ENCODE data around the gene GABRE. TPM values are rescaled to one million over a fixed set of nuclear protein-coding genes. Genes with fewer than 3 reads are reported as not detected.

The GABRE gene, protein sequence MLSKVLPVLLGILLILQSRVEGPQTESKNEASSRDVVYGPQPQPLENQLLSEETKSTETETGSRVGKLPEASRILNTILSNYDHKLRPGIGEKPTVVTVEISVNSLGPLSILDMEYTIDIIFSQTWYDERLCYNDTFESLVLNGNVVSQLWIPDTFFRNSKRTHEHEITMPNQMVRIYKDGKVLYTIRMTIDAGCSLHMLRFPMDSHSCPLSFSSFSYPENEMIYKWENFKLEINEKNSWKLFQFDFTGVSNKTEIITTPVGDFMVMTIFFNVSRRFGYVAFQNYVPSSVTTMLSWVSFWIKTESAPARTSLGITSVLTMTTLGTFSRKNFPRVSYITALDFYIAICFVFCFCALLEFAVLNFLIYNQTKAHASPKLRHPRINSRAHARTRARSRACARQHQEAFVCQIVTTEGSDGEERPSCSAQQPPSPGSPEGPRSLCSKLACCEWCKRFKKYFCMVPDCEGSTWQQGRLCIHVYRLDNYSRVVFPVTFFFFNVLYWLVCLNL
- 0.94 TPM for total RNA-seq

DNA sequence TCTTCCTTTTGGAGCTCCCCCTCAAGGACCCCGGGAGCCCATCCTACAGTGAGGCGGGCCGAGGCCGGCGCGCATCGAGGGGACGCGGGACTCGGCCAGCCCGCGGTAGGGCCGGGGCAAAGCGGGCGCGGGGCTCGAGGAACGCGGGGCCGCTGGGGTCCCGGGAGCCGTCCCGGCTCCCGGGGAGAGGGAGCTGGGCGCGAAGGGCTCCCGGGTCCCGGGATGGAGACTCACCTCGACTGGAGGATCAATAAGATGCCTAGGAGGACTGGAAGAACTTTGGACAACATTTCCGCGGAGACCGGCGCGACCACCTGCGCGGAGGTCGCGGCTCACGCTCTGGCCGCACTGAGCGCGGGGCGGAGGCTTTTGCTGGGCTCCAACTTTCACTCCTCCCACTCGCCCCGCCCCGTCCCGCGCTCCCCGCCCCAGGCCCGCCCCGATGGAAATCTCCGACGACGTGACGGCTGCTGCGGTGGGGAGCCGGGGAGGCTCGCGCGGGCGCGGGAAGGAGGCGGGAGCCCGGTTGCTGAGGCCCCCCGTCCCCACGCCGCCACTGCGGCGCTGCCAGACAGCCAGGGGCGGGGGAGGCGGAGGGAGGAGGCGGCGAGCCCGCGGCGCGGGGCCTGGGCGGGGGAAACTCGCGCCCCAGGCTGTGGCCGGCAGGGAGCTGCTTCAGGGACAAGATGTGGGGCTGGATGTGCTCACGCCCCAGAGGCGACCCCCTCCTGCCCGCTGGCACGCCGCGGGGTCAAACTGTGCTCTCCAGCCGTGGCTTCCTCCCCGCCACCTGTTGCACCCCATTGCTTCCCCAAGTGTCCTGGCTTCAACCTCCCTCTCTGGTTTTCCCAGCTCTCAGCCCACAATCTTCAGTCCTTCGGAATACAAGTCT is at the start of gene GABRE:
GABRE (minus strand) TSS at position 341 of the 892 bp plus-strand sequence; CDS start at position 290, 51 bp downstream.
- no peak for DNase-seq

DNA sequence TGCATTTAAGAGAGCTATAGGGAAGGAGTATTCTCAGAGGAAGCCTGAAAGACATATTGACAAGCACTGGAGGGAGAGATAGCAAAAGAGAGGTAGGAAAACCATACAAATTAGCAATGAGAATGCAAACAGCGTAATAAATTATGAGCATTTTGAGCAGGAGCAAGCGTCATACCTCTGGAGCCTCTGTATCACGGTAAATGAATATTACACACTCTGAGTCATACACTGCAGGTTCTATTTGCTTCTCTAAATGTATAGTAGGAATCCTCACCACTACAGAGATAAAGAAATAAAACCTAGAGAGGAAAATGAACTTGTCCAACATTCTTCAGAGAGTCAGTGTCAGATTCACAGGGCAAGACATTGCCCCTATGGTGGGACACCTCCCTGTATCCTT is 46.4 kb upstream of the GABRE start:
- DNase-seq: no peak

DNA sequence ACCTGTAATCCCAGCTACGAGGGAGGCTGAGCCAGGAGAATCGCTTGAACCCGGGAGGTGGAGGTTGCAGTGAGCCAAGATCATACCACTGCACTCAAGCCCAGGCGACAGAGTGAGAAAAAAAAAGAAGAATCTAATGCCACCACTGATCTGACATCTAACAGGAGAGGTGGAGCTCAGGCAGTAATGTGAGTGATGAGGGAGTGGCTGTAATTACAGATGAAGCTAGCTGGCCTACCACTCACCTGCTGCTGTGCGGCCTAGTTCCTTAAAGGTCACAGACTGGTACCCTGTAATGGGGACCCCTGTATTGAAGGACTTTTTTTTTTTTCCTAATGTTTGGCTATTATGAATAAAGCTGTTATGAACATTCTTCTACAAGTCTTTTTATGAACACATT is 25.3 kb upstream of the GABRE start:
- no peak for DNase-seq

DNA sequence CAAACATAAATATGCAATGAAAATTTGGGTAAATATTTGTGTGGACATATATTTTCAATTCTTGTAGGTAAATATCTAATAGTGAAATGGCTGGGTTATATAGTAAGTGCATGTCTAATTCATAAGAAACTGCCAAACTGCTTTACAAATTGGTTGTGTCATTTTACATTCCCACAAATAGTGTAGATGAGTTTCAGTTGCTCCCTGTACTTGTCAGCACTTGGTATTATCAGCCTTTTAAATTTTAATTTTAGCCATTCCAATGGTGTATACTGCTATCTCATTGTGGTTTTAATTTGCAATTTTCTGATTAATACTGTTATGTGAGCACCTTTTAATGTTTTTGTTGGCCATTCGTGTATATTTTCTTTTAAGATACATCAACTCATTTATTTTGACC is 23.1 kb upstream of the GABRE start:
- DNase-seq: no peak

DNA sequence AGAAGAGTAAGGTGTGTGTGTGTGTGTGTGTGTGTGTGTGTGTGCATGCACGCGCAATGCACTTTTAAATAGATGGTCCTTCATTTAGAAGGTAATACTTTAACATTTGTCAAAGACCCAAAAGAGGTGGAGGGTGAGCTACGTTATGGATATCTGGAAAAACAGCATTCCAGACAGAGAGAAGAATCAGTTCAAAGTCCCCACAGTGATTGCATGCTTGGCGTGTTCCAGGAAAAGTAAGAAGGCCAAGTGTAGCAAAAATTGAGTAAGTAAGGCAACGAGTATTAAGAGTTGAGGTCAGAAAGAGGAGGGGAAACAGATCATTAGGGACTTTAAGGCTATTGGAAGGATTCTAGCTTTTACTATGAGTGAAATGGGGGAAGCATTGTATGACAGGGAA is 21.9 kb upstream of the GABRE start:
- DNase-seq: no peak

DNA sequence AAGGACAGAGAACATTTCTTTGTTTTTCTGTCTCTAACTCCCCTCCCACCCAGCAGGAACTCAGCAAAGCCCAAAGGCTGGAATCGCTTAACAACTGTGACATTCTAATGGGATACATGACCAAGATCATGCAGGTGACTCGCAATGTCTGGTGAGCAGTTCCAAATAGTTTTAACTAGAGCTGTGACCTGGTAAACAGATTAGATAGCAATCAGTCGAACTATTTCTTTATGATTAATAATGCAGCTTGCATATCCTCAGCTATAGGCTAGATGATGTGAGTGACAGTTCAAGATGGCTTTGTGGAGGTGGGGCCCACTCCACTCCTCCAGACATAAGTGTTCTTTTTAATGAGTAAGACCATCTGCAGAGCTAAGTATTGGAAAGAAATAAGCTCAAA is 20.0 kb upstream of the GABRE start:
- DNase-seq: no peak

DNA sequence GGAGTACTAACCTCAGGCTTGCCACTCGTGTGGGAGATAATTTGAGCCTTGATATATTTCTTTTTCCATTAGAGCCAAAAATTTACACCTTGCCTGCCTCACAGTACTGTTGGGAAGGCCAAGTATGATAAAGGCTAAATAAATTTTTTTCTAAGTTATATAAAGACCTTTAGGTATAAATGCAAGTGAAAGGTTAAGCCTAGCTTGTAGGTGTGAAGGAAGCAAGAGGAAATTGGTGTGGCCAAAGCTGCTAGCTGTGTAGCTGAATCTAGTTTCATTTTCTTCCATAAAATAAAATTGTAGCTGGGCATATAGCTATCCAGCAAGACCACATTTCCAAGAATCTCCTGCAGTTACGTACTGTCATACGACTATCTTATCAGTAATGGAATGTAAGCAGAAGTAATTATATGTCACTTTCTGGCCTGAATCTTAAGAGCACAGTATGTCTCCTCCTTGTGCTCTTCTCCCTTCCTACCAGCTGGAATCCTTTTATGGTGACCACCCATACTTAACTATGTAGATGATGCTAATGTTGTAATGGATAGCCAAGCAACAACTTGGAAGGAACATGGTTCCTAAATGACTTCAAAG is 14.3 kb upstream of the GABRE start:
- DNase-seq: no peak

DNA sequence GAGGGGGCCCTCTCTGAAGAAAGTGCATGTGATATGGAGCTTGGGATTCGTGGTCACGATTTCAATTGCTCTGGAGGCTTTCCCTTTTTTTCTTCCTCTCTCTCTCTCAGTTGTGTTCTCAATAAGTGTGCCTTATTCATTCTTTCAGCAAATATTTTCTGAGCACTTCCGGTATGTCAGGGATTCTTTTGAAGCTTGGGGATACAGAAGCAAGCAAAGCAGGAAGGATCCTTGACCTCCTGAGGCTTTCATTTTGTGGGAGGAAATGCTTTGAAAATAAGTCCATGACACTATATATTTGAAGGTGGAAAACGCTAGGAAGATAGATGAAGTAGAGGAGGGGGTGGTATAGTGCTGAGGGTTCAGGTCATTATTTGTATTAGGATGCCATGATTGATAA is 12.6 kb upstream of the GABRE start:
- DNase-seq: no peak

DNA sequence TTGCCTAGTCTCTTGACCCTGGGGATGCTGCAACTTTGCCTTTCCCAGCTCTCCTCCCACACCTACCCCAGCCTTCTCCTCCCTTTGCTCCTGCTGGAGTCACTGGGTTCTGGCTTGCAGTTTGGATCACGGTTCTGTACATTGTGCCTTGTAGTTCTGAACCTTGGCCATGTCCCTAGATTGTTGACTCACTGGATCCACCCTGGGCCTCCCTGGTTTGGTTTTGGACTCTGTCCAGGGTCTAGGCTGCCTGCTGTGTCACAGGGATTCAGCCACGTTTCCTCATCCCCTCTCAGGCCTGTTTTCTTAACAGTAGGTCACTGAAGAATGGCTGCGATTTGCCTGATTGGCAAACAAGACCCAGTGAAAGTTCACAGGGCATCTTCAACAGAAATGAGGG is 11.5 kb upstream of the GABRE start:
- no peak for DNase-seq

DNA sequence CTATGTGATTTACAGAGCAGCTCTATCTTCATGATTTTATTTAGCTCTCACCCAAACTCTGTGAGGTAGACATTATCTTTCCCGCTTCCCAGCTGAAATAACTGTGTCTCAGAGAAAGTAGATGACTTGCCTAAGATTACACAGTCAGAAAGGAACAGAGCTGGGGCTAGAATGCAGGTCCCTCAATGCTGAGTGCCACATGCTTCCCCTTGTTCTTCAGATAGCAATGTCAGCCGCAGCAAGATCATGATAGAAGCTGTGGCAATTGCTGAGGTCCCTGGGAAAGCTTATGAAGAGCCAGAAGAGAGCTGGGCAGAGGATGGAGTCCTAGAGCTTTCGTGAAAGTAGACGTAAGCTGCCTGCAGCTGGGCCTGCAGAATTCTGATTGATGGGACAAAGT is 11.1 kb upstream of the GABRE start:
- no peak for DNase-seq

DNA sequence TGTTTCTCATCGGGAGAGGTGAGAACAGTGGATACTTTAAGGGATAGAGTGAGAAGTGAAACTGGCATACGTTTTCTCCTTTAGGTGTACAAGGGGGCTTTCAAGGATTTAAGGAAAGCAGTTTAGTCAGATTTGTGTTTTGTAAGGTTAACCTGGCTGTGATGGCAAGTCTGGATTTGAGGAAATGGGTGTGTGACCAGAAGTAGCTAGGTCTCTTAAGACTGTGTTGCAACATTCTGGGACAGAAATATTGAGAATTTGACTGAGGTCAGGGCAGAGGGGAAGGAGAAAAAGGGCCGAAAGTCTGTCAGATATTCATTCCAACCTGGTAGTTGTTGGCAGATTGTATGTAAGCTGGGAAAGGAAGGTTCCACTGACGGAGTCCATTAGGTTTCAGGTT is 10.4 kb upstream of the GABRE start:
- DNase-seq: no peak

DNA sequence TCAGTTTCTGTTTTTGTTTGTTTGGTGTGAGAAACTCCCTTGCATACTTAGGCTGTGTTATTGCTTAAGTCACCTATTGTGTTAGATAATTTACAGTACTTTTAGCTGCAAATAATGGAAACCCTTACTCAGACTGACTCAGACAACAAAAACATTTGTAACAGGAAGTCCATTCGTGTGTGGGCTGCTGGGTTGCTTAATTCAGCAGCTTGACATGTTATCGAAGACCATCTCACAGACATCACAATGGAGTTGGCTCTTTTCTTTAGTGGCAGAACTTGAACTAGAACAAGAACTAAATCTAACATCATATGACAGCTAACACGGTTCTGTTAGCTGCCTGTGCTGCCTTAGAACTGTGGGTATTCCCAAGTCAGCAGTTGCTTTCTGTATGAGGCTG is 9.9 kb upstream of the GABRE start:
- no peak for DNase-seq

DNA sequence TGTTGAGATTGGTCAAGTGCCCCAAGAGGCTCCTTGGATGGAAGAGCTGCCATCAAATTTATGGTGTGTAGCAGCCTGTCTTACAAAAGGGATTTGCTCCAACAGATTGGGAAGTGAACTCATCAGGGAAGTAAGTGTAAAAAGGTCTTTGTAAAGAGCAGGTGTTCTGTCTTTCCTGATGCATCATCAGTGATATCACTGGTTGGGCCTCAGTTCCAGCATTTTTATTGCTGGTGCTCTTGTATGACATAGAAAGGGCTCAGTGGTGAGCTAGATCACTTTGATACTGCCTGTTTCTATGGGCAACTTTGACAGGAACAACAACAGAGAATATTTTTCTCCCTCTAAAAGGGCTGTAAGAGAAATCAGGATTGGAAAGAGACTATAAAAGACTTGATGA is 8.7 kb upstream of the GABRE start:
- DNase-seq: no peak

DNA sequence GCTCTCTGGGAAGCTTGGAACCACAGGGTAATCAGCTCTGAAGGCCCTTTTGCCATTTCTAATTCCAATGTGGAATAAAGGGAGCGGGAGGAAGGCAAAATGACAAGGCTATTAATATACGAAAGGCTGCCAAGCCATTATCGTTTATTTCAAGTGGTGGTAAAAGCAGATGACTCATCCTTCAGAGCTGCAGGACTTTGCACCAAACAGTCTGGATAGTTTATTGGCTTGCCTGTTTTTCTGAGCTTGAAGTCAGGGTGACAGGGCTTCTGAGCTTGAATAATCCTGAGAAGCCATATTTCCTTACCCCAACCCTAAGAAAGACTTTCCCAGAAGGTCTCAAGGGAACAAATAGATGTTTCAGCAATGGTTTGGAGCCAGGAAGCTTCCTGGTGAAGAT is 7.7 kb upstream of the GABRE start:
- no peak for DNase-seq

DNA sequence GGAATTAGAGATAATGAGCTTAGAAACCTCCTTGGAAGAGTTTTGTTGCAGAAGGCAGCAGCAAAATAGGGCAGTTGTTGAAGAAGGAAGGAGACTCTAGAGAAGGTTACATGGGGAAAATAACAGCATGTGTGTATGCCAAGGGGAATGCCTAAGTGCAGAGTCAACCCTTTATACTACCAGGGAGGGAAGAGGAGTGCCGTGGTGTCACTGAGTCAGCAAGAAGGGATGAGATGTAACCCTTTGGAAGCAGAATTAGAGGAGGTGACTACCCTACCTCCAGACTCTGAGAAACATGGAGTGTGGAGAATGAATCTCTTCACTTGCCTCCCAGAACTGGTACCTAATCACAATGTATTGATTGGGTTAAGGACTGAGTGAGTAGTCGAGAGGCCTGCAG is 6.7 kb upstream of the GABRE start:
- no peak for DNase-seq

DNA sequence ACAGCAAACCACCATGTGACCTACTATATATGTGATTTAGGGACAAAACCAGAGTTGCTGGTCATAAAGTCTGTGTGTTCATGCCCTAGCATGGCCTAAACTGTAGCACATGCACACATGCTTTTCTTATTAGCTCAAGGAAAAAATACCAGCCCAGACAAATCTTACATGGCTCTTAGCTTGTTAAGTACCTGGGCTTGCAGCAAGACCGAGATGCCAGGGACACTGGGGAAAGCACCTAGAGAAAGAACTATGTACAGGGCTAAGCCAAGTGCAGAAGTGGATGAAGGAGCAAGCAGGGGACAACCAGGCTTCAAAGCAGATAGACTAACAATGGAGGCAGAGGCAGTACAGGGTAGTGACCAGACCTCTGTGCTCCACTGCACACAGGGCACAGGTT is 3.4 kb upstream of the GABRE start:
- DNase-seq: no peak

DNA sequence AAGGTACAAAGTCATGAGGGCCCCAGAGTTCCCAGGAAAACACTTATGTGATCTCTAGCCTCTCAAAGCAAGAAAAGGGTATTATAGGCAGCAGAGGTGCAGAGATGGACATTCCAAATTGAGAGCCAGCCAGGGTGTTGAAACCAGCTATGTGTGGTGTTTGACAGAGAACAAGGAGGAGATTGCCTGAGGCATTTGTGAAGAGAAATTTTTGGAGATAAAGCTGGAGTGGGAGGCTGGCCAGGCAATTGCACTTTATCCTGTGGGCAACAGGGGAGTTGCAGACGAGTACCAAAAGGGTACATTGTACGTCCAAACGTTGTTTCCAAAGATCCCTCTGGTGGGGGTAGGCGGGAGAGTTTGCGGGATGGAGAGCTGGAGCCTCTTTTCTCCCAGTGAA is 2.5 kb upstream of the GABRE start:
- DNase-seq: no peak

DNA sequence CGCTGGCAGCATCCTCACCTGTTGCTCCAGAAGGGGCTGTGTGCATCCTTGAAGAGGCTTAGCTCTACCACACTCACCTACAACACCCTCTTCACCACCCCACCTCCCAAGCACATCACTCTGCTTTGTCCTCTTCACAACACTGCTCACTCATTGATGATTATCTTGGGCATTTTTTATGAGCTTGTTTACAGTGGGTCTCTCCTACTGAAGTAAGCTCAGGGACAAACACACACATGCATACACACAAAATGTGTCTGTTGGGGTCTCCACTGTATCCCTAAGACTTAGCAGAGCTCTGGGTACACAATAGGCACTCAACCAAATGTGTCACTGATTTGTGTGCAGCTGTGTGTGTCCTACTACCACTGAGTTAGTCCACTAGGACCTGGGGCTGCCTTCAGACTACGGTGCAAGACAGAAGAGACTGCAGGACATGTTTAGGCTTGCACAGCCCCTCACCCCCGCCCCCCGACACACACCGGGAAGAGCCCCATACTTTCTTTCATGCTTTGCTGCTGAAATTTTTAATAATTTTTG is 1.3 kb upstream of the GABRE start:
- no peak for DNase-seq

DNA sequence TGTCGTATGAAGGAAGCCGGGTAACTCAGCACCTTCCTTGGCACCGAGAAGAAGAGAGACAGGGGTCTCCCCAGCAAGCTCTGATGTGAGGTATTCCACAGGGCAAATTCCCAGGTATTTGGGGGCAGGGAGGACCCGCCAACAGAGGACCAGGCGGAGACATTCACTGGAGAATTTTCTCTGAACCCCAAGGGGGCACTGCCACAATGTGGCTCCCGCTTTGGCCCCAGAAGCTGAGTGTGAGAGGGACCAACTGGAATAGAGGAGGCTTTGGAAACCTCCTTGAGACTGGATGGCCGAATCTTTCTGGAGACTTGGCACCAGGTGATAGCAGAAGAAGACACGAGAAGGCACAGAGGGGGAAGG is 735 bp upstream of the GABRE start:
- no peak for DNase-seq

DNA sequence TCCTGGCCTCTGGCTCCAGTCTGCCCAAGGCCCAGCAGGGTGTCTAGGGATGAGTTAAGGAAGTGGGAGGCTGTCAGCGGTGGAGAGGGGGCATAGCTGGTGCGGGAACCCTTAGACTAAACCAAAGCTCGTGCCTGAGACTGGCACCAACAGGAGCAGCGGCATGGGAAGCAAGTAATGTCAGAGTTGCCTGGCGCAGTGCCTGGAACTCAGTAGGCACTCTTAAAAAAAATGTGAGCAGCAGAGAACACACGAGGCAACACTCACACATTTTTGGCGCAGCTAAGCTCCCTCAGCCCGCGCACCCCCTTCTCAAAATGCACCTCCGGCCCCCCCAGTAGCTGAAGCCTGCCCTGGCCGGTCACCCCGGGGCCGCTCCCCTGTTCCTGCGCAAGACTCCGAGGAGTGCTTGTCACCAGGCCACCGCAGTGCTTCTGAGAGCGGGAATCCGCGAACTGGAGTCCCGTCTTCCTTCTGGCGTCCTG is 583 bp downstream of the GABRE start:
- DNase-seq: no peak

DNA sequence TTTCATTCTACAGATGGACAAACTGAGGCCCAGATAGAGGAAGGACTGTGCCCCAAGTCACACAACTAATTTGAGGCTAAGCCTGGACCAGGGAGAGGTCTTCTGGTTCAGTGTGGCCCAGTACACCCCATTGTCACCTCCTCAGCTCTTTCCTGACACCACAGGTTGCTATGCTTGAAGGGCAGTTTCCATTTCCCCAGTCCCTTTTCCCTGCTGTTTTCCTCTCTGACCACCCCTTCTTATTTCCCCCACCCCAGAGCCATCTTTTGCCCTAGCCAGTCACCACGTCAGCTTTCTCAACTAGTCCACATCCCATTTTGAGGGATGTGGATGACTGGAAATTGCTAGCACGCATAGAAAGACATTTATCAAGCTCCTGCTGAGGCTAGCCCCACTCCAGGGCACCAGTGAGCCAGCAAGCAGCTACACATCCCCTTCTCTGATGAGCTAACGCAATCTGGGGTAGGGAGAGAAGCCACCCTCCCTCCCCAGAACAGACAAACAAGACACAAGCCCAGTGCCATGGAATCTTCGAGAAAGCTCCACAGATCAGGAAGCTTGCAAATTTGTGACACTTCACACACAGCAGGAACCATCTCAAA is 1.3 kb downstream of the GABRE start:
- no peak for DNase-seq

DNA sequence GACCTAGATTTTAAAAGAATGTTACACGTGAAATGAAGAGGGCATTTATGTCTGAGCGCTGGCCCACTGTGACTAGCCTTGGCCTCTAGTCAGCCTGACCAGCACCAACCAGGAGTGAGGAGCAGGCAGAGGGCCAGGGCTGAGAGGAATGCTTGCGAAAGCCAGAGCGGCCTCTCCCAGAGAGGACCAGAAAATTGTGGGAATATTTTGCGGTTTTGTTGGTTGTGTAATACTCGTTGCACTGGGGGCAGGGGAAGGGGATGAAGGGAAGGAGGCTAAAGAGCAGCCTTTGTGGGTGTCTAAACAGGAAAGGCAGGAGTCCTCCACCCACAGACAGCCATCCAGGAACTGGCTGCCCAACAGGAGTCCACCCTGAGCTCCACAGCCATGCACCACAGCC is 3.8 kb downstream of the GABRE start:
- no peak for DNase-seq
